NCI-H128 (cell line): Measurements from ENCODE around the gene SLC8B1.

Experiments
- DNase-seq: peaks from one replicate; lab custom pipeline; 2025; ENCODE audit not compliant: unreplicated experiment; lab: John Stamatoyannopoulos, UW

The SLC8B1 gene

GRCh38 chr12:113325916-113326315 lies 9.0 kb downstream of the SLC8B1 start:
- no peak for DNase-seq

DNA sequence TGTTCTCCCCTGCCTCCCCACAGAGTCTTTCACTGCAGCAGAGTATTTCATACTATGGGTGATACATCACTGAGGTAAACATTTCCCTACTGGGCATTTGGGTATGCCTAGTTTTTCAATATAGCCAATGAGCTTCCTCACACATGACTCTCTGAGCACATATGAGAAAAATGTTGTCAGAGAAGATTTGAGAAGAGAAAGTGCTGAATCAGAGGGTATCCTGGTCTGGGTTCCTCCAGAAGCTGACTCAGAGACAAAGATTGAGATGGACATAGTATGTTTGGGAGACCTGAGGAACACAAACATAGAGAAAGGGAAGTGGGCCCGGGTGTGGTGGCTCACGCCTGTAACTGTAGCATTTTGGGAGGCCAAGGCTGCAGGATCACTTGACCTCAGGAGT lies 12.6 kb downstream of the SLC8B1 start:
- no peak for DNase-seq

GRCh38 chr12:113320401-113320800 lies 14.5 kb downstream of the SLC8B1 start:
- no peak for DNase-seq

GRCh38 chr12:113318900-113319628 lies 15.8 kb downstream of the SLC8B1 start:
- no peak for DNase-seq

DNA sequence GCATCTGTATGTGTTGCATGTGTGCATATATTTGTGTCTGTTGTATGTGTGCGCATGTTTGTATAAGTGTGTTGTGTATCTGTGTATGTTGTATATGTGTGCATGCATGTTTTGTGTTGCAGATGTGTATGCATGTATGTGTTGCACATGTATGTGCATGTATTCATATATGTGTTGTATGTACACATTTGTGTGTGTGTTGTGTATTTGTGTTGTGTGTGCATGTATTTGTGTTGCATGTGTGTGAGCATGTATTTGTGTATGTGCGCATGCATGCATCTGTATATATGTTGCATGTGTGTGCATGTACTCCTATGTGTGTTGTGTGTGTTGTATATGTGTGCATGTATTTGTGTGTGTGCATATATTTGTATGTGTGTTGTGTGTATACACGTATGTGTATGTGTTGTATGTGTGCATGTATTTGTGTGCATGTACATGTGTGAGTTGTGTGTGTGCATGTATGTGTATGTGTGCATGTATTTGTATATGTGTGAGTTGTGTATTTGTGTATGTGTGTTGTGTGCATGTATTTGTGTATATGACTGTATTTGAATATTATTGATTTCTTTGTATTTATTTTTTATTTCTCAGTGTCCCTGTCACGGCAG lies 16.8 kb downstream of the SLC8B1 start:
- no peak for DNase-seq

DNA sequence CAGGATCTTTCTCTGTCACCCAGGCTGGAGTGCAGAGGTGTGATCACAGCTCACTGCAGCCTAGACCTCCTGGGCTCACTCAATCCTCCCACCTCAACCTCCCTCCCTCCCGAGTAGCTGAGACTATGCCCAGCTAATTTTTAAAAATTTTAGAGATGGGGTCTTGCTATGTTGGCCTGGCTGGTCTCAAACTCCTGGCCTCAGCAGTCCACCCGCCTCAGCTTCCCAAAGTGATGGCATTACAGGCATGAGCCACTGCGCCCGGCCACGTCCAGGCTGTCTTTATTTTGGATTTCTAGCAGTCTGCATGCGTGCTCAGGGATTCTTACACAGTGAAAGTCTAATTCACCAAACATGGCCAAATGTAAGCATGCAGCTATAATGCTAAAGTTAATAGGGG lies 17.8 kb downstream of the SLC8B1 start:
- no peak for DNase-seq

DNA sequence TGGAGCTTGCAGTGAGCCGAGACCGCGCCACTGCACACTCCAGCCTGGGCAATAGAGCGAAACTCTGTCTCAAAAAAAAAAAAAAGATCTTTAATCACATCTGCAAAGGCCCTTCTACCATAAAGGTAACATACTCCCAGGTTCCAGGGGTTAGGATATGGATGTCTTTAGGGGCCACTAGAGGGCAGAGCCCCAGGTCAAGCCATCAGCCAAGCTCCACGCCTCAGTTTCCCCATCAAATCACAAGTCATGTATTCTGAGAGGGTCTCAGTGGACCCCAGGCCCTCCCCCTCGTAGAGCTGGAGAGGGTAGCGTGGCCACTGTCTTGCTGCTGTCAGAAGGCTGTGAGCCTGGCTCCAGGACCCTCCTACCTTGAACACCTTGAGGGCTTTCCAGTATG lies 18.8 kb downstream of the SLC8B1 start:
- DNase-seq = no peak

- DNase-seq = no peak
These were observed 19.6 kb downstream of the SLC8B1 start for GRCh38 chr12:113315358-113315757.

DNA sequence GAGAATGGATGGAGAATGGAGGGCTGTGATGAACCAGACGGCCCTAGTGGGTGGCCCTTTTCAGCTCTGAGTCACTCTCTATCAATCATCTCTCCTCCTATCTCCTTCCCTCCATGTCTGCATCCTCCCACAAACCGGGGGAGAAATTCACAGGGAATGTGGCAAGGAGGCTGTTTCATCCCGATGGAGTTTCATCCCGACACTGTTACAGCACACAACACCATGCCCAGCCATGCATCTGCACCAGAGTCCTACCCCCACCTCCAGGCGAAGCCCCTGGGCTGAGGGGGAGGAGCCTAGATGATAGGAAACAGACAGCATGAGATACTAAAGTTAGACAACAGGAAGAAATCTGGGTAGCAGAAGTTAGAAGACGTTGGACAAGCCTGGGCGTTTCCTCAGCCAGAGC lies 20.8 kb downstream of the SLC8B1 start:
- no peak for DNase-seq

DNA sequence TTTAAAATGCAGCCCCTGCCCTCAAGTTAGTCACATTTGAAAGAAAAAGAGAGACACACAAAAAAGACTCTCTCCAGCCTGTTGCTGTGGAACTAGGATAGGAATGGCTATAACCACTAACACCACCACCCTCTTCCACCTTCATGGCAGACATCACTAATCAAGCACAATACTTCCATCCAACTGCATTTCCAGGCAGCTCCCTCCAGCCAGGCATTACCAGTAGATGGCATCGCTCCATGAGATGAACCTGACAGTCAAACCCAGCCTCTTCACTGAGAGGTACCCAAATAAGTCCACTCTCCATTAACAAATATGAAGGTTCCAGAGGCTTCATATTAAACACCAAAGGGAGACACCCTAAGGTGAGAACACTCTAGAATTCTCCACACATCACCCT lies 24.4 kb downstream of the SLC8B1 start:
- DNase-seq = no peak

DNA sequence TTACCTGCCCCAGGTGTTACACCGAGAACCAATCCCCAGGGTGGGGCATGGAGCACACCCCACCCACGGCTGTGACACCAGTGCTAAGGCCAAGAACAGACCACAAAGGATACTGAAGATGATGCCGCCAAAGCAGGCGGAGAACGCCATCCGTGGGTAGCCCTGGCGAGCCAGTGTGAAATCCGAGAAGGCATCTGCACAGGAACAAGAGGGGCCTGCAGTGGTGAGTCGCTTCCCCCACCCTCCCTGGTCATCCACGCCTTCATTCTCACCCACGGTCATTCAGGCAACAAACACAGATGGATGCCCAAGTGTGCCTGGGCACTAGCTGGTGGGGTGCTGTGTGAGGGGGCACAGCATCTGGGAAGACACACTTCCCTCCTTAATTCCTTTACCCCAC lies 28.5 kb downstream of the SLC8B1 start:
- DNase-seq = no peak

GRCh38 chr12:113305281-113305856 lies 29.5 kb downstream of the SLC8B1 start:
- DNase-seq = no peak

DNA sequence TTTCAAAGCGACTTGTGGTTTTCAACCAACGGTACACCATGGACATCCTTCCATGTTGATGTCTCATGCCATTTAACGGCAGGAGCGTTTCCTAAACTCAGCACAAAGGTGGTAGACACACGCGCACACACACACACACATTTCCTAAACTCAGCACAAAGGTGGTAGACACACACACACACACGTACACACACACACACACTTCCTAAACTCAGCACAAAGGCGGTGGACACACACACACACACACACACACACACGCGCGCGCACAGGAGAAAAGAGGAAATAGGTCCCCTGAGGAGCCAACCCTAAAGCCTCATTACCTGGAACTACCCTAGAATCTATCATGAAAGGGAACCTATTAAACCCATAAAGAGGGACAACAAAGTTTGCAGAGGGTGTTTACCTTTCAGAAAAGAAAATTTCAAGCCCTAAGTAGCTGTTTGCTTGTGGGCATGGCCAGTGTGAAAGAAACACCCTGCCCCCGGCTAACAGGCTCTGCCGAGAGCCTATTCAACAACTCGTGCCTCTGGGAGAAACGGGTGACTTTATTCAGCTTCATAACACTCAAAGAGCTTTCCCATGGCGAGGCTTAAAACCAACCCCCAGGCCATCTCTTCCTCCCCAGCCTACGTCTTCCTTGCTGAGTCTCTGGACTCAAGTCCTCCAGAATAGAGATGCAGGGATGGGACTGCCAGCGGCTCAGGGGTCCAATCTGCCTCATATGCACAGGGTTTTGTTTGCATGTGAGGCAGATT lies 31.8 kb downstream of the SLC8B1 start:
- no peak for DNase-seq

DNA sequence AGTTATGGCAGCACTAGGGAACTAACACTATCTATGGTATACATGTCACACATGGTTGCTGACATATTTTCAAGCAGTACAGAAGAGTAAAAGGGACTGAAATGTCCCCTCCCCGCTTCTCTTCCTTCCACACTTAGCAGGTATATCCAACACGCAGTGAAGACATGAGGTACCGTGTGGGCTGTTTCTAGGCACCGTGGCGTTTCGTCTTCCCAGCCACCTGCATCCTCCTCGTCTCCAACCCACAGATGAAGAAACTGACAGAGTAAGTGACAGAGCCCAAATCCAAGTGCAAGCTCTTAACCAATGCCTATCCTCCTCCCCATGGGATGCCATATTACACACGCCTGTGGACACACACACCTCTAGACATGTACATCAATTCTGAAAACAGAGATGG lies 32.4 kb downstream of the SLC8B1 start:
- DNase-seq = no peak

- DNase-seq = no peak
These were observed 33.1 kb downstream of the SLC8B1 start for GRCh38 chr12:113301811-113302210.

DNA sequence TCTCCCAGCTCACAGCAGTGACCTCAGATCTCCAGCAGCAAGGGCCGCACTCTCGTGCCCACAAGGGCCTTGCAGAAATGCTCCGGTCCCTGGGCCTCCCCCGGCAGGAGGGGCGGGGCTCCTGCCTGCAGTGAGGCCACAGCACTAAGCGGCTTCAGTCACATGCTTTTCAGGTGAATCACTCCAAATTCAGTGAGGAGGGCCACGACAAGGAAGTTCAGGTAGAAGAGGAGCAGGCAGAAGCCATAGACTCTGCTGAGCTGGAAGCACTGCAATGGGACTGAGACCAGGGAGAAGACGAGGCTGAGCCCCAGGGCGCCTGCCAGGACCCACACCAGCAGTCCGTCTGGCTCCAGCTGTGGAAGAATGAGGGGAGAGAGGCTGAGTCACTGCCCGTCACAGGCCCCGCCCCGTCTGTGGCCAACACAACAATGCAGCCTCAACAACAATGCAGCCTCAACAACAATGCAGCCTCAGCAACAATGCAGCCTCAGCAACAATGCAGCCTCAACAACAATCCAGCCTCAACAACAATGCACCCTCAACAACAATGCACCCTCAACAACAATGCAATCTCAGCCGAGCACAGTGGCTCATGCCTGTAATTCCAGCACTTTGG lies 35.2 kb downstream of the SLC8B1 start:
- DNase-seq = no peak

DNA sequence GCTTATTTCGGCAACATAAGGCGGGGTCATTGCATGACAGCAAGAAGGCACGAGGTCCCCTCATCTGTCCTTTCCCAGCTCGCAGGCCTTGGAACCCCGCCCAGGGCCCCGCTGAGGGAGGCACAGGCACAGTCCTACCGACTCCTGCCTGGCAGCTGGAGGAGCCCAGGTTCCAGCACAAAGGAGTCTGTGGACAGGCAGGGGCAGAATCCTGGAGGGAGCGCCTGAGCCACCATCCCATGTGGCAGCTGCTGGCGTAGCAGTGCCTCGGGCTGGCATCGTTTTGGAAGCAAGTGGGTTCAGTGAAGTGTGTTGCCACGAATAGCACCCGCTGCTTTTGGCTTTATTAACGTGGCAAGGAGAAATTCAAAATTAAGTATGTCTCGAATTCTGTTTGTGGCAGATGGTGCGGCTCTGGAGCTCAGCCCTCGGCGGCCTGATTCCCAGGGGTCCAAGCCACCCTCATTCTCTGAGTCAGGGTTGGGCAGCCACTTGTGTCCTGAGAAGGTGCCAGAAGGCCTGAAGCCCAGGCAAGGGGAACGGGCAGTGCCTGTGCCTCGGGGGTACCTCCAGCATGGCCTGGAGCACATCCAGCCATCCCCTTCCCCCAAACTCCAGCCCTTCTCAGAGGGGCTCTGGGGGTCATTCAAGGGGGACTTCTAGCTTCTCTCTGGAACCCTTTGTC lies 35.9 kb downstream of the SLC8B1 start:
- DNase-seq = no peak

DNA sequence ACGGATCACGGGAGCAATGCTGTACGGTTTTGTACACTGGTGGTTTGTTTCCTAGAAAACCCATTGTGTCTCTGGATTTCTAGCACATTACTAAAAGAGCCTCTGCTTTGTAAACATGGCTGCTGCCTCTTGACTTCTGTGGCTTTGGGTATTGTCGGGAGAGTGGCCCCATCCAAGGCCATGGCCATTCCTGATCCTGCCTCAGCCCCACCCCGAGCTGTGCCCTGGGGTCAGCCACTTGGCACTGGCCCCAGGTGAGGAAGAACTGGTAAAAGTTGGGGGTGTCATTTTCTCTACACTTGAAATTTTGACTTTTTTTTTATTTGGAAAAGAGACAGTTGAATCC lies 36.5 kb downstream of the SLC8B1 start:
- DNase-seq = no peak

DNA sequence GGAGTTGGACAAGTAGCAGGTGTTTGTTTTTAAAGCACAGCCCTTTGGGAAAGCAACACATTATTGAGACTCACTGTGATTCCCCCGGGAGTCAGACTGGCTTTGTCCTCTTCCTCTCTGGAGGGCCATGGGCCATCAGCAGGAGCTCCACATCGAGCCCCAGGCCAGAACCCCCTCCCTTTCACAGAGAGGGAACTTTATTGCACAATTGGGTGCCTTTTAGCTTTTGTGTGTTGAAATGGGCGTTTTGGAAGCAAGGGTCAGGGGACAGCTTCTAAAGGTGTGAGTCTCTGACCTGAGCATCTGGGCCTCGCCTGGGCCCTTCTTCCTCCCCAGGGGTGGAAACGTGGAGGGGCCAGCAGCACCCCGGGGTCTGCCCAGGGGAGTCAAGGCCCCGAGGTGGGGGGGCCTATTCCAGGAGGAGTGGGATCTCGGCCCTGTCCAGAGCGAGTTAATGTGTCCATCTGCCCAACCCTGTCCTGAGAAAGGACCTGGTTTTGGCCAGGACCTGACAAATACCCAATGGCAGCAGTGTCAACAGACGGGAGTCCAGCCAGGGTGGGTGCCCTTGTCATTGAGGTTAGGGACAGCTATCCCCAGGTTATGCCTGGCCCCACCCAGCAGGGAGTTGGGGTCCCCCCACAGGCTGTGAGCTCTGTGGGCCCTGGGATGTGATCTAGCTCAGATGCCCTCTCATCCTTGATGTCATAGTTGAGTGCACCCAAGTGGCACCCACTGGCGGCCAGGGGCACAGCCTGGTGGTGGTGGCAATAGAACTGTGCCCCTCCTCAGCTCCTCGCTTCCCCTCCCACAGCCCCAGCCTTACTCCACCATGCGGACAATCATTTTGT lies 37.1 kb downstream of the SLC8B1 start:
- no peak for DNase-seq

- no peak for DNase-seq
These were observed 37.7 kb downstream of the SLC8B1 start for GRCh38 chr12:113297214-113297587.
